ENCODE measurements around the gene GPR171. TPM values are rescaled to one million over a fixed set of nuclear protein-coding genes. Genes with fewer than 3 reads are reported as not detected.
"Not testable (repeated sequence)": the region's sequence is repeated elsewhere in the genome, so short reads cannot be mapped to it uniquely, and the experiment has no call there.

Gene GPR171
- not detected in 2 replicates for total RNA-seq (ENCODE audit: low replicate concordance)

GRCh38 chr3:151203051-151203420 lies at the start of gene GPR171:
Gene GPR171 (minus strand): TSS chr3:151203216. CDS start chr3:151199386, 3,830 bp downstream.
- no peaks in the 10 kb centered on the region for H3K9me3 Mint-ChIP-seq

GRCh38 chr3:151248772-151249337 lies 45.8 kb upstream of the GPR171 start:
- H3K36me3 ChIP-seq: no peaks in the 10 kb centered on the region
- H3K9ac ChIP-seq: no peak overlapping the region
- H3K79me2 ChIP-seq (ENCODE audit: low read depth): no peaks in the 10 kb centered on the region
- DNase-seq (ENCODE audit: low spot score): no peak
- H3K27me3 ChIP-seq: no peaks in the 10 kb centered on the region
- Mint-ChIP-seq H3K4me3 (no peak overlapping the region), H3K27me3 (ENCODE audit: insufficient read depth, low read depth) (no peaks in the 10 kb centered on the region), H3K9me3 (no peaks in the 10 kb centered on the region), H3K4me1 (no peaks in the 10 kb centered on the region), H3K36me3 (no peaks in the 10 kb centered on the region), H3K27ac (no peak overlapping the region)
- H3K4me2 ChIP-seq: no peak overlapping the region
- H3K9me3 ChIP-seq (ENCODE audit: low read depth): no peaks in the 10 kb centered on the region
- no peaks in the 10 kb centered on the region for H4K20me1 ChIP-seq (ENCODE audit: low read depth)
- no peaks in the 10 kb centered on the region for H3K4me1 ChIP-seq
- no peaks in the 10 kb centered on the region for H3F3A ChIP-seq (ENCODE audit: low read depth)
- no peak overlapping the region for H3K27ac ChIP-seq
- no peak for TF ChIP-seq EZH2 (IDR thresholded peaks at IDR 0.05)
- TF ChIP-seq CTCF (IDR thresholded peaks at IDR 0.05): no peak
- TF ChIP-seq EZH2phosphoT487 (IDR thresholded peaks at IDR 0.05): no peak
- H2AFZ ChIP-seq (replicated peaks): no peak overlapping the region
- H3K4me3 ChIP-seq: no peak overlapping the region

More at GRCh38 chr3:151203051-151203420, at the start of gene GPR171:
- no peaks in the 10 kb centered on the region for H3K36me3 ChIP-seq
- Mint-ChIP-seq H3K36me3 (peaks cover 5% of the 10 kb centered on the region), H3K27me3 (ENCODE audit: insufficient read depth, low read depth) (no peaks in the 10 kb centered on the region), H3K4me3 (no peak within 1 kb of the TSS), H3K27ac (no peak within 1 kb of the TSS), H3K4me1 (no peaks in the 10 kb centered on the region)
- H4K20me1 ChIP-seq (ENCODE audit: low read depth): no peaks in the 10 kb centered on the region
- no peaks in the 10 kb centered on the region for H3K9me3 ChIP-seq (ENCODE audit: low read depth)
- no peak within 1 kb of the TSS for H3K4me3 ChIP-seq
- no peaks in the 10 kb centered on the region for H3K4me1 ChIP-seq
- no peak for DNase-seq (ENCODE audit: low spot score)
- no peaks in the 10 kb centered on the region for H3K27me3 ChIP-seq
- H2AFZ ChIP-seq (replicated peaks): no peak within 1 kb of the TSS
- H3K79me2 ChIP-seq (ENCODE audit: low read depth): no peaks in the 10 kb centered on the region
- no peak within 1 kb of the TSS for H3K27ac ChIP-seq
- H3F3A ChIP-seq (ENCODE audit: low read depth): no peaks in the 10 kb centered on the region
- no peak within 1 kb of the TSS for H3K9ac ChIP-seq
- no peak for TF ChIP-seq CTCF (IDR thresholded peaks at IDR 0.05)
- TF ChIP-seq EZH2 (IDR thresholded peaks at IDR 0.05): no peak
- TF ChIP-seq EZH2phosphoT487 (IDR thresholded peaks at IDR 0.05): no peak
- H3K4me2 ChIP-seq: no peak within 1 kb of the TSS

- not testable (repeated sequence) for H3K4me1 Mint-ChIP-seq; H3K4me1 ChIP-seq; H3K4me3 Mint-ChIP-seq; H3K9me3 Mint-ChIP-seq; H3K9me3 ChIP-seq (ENCODE audit: low read depth); H3K79me2 ChIP-seq (ENCODE audit: low read depth); H3K27me3 ChIP-seq; DNase-seq (ENCODE audit: low spot score); H3K9ac ChIP-seq; H4K20me1 ChIP-seq (ENCODE audit: low read depth); H3K4me2 ChIP-seq; H2AFZ ChIP-seq (replicated peaks); H3K36me3 Mint-ChIP-seq; H3K27ac ChIP-seq; H3K27me3 Mint-ChIP-seq (ENCODE audit: insufficient read depth, low read depth); H3K27ac Mint-ChIP-seq; H3K4me3 ChIP-seq; H3F3A ChIP-seq (ENCODE audit: low read depth); H3K36me3 ChIP-seq
Observed at GRCh38 chr3:151242006-151242405, 39.0 kb upstream of the GPR171 start.

- H3K4me1 Mint-ChIP-seq: no peaks in the 10 kb centered on the region
- no peak overlapping the region for H3K4me3 ChIP-seq
- H3F3A ChIP-seq (ENCODE audit: low read depth): no peaks in the 10 kb centered on the region
- H2AFZ ChIP-seq (replicated peaks): no peak overlapping the region
- H3K4me1 ChIP-seq: no peaks in the 10 kb centered on the region
- H3K27ac ChIP-seq: no peak overlapping the region
- TF ChIP-seq EZH2phosphoT487 (IDR thresholded peaks at IDR 0.05) (no peak), EZH2 (IDR thresholded peaks at IDR 0.05) (no peak), CTCF (IDR thresholded peaks at IDR 0.05) (no peak)
- no peak overlapping the region for H3K9ac ChIP-seq
- H3K27me3 ChIP-seq: no peaks in the 10 kb centered on the region
- no peaks in the 10 kb centered on the region for H3K79me2 ChIP-seq (ENCODE audit: low read depth)
- no peak for DNase-seq (ENCODE audit: low spot score)
- H3K9me3 ChIP-seq (ENCODE audit: low read depth): no peaks in the 10 kb centered on the region
- no peaks in the 10 kb centered on the region for H4K20me1 ChIP-seq (ENCODE audit: low read depth)
- H3K4me3 Mint-ChIP-seq: no peak overlapping the region
- peaks cover 8% of the 10 kb centered on the region for H3K36me3 Mint-ChIP-seq
- no peaks in the 10 kb centered on the region for H3K36me3 ChIP-seq
- H3K9me3 Mint-ChIP-seq: peaks cover 6% of the 10 kb centered on the region
- H3K27ac Mint-ChIP-seq: no peak overlapping the region
- H3K27me3 Mint-ChIP-seq (ENCODE audit: insufficient read depth, low read depth): no peaks in the 10 kb centered on the region
- no peak overlapping the region for H3K4me2 ChIP-seq
Observed at GRCh38 chr3:151236736-151237135, 33.7 kb upstream of the GPR171 start.
